ENCODE measurements around the gene TRERF1. TPM values are rescaled to one million over a fixed set of nuclear protein-coding genes. Genes with fewer than 3 reads are reported as not detected.

TRERF1 gene, protein sequence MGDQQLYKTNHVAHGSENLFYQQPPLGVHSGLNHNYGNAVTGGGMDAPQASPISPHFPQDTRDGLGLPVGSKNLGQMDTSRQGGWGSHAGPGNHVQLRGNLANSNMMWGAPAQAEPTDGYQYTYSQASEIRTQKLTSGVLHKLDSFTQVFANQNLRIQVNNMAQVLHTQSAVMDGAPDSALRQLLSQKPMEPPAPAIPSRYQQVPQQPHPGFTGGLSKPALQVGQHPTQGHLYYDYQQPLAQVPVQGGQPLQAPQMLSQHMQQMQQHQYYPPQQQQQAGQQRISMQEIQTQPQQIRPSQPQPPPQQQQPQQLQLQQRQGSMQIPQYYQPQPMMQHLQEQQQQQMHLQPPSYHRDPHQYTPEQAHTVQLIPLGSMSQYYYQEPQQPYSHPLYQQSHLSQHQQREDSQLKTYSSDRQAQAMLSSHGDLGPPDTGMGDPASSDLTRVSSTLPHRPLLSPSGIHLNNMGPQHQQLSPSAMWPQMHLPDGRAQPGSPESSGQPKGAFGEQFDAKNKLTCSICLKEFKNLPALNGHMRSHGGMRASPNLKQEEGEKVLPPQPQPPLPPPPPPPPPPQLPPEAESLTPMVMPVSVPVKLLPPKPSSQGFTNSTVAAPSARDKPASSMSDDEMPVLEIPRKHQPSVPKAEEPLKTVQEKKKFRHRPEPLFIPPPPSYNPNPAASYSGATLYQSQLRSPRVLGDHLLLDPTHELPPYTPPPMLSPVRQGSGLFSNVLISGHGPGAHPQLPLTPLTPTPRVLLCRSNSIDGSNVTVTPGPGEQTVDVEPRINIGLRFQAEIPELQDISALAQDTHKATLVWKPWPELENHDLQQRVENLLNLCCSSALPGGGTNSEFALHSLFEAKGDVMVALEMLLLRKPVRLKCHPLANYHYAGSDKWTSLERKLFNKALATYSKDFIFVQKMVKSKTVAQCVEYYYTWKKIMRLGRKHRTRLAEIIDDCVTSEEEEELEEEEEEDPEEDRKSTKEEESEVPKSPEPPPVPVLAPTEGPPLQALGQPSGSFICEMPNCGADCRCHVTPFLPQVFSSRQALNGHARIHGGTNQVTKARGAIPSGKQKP (N-terminal part only)
- 1 to 10 TPM; 2.1 to 3.1 (median 2.5) TPM for total RNA-seq
- polyA plus RNA-seq, result 1.2 TPM
- long read RNA-seq, donor 1, partial matches to known transcripts, result 2 of 7 reads
- long read RNA-seq, donor 1, other reads (novel, unspliced or antisense), result 5 of 7 reads
- long read RNA-seq, donor 2, result 0 reads
- long read RNA-seq, donor 3, partial matches to known transcripts, result 0 of 3 reads
- long read RNA-seq, donor 3, other reads (novel, unspliced or antisense), result 3 of 3 reads
- long read RNA-seq, donor 4, partial matches to known transcripts, result 1 of 1 reads
- long read RNA-seq, donor 4, other reads (novel, unspliced or antisense), result 0 of 1 reads

- no peaks in the 10 kb centered on the region for H3K9me3 ChIP-seq (ENCODE audit: control insufficient read depth, low read length)
- H3K27me3 ChIP-seq (ENCODE audit: control insufficient read depth, insufficient read depth), result no peaks in the 10 kb centered on the region
- peak within 1 kb of the TSS; percentile 69 for H3K27ac ChIP-seq (ENCODE audit: low read length)
- H3K4me3 ChIP-seq (ENCODE audit: low read length), result peak within 1 kb of the TSS; percentile 78
- ATAC-seq (peak in 1 of 2 donors; percentile 9), DNase-seq (peak; percentile 57 to 83 (median 80))
- WGBS, result under 1% methylated on average over 36 of the region's 36 CpGs
- intact Hi-C loops (cut with DNase I), result loop anchor here in 2 of 4 donors (5.0 kb wide), 2 partner anchors 84 to 86 kb away; no protein-coding TSS in a partner anchor
- no peaks in the 10 kb centered on the region for H3K4me1 ChIP-seq (ENCODE audit: control insufficient read depth, insufficient read depth, low read length)
Measured at GRCh38 chr6:42451333-42452170, at the start of gene TRERF1. TSS of gene TRERF1 (minus strand) at chr6:42451926. CDS start at chr6:42269590, 182,336 bp downstream.

- intact Hi-C loops (cut with DNase I), result no loop called here
- Histone ChIP-seq H3K27ac (ENCODE audit: low read length) (no peak overlapping the region), H3K4me3 (ENCODE audit: low read length) (no peak overlapping the region), H3K9me3 (ENCODE audit: control insufficient read depth, low read length) (no peaks in the 10 kb centered on the region), H3K4me1 (ENCODE audit: control insufficient read depth, insufficient read depth, low read length) (peaks cover 2% of the 10 kb centered on the region), H3K27me3 (ENCODE audit: control insufficient read depth, insufficient read depth) (no peaks in the 10 kb centered on the region)
- ATAC-seq (no peak), DNase-seq (peak; percentile 24 to 84 (median 68))
- 71% methylated on average over 7 of the region's 7 CpGs for WGBS
Measured at GRCh38 chr6:42498473-42499128, 46.9 kb upstream of the TRERF1 start.

GRCh38 chr6:42493914-42494539 is 42.3 kb upstream of the TRERF1 start:
- no peak for DNase-seq
- ATAC-seq, result no peak
- Histone ChIP-seq H3K27ac (ENCODE audit: low read length) (no peak overlapping the region), H3K4me3 (ENCODE audit: low read length) (no peak overlapping the region), H3K27me3 (ENCODE audit: control insufficient read depth, insufficient read depth) (no peaks in the 10 kb centered on the region), H3K9me3 (ENCODE audit: control insufficient read depth, low read length) (no peaks in the 10 kb centered on the region), H3K4me1 (ENCODE audit: control insufficient read depth, insufficient read depth, low read length) (peaks cover 2% of the 10 kb centered on the region)
- intact Hi-C loops (cut with DNase I), result no loop called here
- 89% methylated on average over 14 of the region's 14 CpGs for WGBS

DNA sequence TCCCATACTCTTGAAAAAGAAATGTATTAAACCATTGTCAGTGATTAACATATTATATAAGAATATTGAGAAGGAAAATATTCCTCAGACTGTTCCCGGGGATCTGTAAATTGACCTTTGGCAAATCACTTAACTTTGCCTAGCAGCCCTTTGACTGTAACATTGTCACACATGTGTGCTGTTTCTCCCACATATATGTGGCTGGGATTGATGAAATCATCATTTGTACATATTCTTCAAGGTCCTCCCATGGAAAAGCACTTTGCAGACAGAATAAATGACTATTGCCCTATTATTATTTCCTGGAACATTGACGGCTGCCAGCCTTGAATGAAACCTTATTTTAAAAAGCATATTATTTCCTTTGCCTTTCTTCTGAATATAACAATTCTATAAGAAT is 36.4 kb upstream of the TRERF1 start:
- no peaks in the 10 kb centered on the region for H3K27me3 ChIP-seq (ENCODE audit: control insufficient read depth, insufficient read depth)
- intact Hi-C loops (cut with DNase I), result no loop called here
- no peaks in the 10 kb centered on the region for H3K9me3 ChIP-seq (ENCODE audit: control insufficient read depth, low read length)
- no peak overlapping the region for H3K4me3 ChIP-seq (ENCODE audit: low read length)
- DNase-seq, result no peak
- H3K4me1 ChIP-seq (ENCODE audit: control insufficient read depth, insufficient read depth, low read length), result no peaks in the 10 kb centered on the region
- no peak overlapping the region for H3K27ac ChIP-seq (ENCODE audit: low read length)
- 88% methylated on average over 2 of the region's 2 CpGs for WGBS
- no peak for ATAC-seq

DNA sequence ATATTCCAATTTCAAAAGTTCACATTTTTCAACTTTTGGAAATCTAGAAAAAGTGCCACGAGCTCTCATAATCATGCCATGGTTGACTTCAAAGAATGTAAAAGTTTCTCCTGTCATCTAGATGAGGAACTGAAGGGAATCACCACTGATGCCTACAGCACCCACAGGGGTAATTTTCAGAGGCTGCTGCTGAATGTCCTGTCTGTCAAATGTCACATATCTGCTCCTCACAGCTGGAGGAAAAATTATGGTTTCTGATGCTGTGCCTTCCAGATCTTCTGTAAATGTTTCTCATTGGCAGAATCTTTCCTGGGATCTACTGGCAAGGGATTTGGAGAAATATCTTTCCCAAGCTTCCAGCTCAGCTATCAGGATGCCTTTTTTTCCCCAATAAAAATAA is 32.5 kb upstream of the TRERF1 start:
- Histone ChIP-seq H3K4me1 (ENCODE audit: control insufficient read depth, insufficient read depth, low read length) (no peaks in the 10 kb centered on the region), H3K9me3 (ENCODE audit: control insufficient read depth, low read length) (no peaks in the 10 kb centered on the region), H3K4me3 (ENCODE audit: low read length) (no peak overlapping the region), H3K27ac (ENCODE audit: low read length) (no peak overlapping the region), H3K27me3 (ENCODE audit: control insufficient read depth, insufficient read depth) (no peaks in the 10 kb centered on the region)
- ATAC-seq, result no peak
- no peak for DNase-seq
- intact Hi-C loops (cut with DNase I), result no loop called here
- WGBS, result 93% methylated on average over 1 of the region's 1 CpG

- intact Hi-C loops (cut with DNase I), result no loop called here
- no peak overlapping the region for H3K27ac ChIP-seq (ENCODE audit: low read length)
Measured at GRCh38 chr6:42482174-42482573, 30.4 kb upstream of the TRERF1 start.

DNA sequence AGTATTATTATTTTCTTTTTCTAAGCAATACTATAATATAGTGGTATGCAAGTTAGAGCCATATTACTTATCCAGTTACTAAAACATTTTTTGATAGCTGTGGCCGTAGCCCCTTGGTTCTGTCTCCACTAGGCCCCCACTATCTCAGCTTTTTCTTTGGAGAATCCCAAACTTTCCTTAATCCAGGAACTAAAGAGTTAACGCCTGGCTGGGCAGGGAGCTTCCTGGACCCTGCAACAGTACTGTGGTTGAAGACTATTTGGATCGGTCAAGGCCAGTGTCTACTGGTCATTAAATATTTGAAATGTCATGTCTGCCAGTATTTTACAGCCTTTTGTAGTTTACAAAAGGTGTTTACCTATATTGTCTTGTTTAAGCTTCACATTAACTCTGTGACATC is 20.0 kb upstream of the TRERF1 start:
- ATAC-seq (no peak), DNase-seq (no peak)
- H3K4me1 ChIP-seq (ENCODE audit: control insufficient read depth, insufficient read depth, low read length), result no peaks in the 10 kb centered on the region
- peaks cover 2% of the 10 kb centered on the region for H3K9me3 ChIP-seq (ENCODE audit: control insufficient read depth, low read length)
- intact Hi-C loops (cut with DNase I), result no loop called here
- 64% methylated on average over 3 of the region's 3 CpGs for WGBS
- H3K27me3 ChIP-seq (ENCODE audit: control insufficient read depth, insufficient read depth), result no peaks in the 10 kb centered on the region
- H3K27ac ChIP-seq (ENCODE audit: low read length), result no peak overlapping the region
- H3K4me3 ChIP-seq (ENCODE audit: low read length), result no peak overlapping the region

More at GRCh38 chr6:42482174-42482573, 30.4 kb upstream of the TRERF1 start:
- no peaks in the 10 kb centered on the region for H3K4me1 ChIP-seq (ENCODE audit: control insufficient read depth, insufficient read depth, low read length)
- DNase-seq (no peak), ATAC-seq (no peak)
- H3K4me3 ChIP-seq (ENCODE audit: low read length), result no peak overlapping the region
- H3K27me3 ChIP-seq (ENCODE audit: control insufficient read depth, insufficient read depth), result no peaks in the 10 kb centered on the region
- H3K9me3 ChIP-seq (ENCODE audit: control insufficient read depth, low read length), result no peaks in the 10 kb centered on the region
- WGBS, result 63% methylated on average over 1 of the region's 1 CpG

DNA sequence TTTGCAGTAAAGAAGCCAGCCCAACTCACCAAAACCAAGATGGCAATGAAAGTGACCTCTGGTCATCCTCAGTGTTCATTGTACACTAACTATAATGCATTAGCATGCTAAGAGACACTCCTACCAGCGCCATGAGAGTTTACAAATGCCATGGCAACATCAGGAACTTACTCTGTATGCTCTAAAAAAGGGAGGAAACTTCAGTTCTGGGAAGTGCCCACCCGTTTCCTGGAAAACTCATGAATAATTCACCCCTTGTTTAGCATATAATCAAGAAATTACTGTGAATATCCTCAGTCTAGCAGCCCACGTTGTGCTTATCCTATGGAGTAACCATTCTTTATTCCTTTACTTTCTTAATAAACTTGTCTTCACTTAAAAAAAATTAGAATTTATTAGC is 19.4 kb upstream of the TRERF1 start:
- DNase-seq (no peak), ATAC-seq (no peak)
- no peak overlapping the region for H3K27ac ChIP-seq (ENCODE audit: low read length)
- no peaks in the 10 kb centered on the region for H3K4me1 ChIP-seq (ENCODE audit: control insufficient read depth, insufficient read depth, low read length)
- peaks cover 2% of the 10 kb centered on the region for H3K9me3 ChIP-seq (ENCODE audit: control insufficient read depth, low read length)
- intact Hi-C loops (cut with DNase I), result no loop called here
- no peak overlapping the region for H3K4me3 ChIP-seq (ENCODE audit: low read length)
- WGBS, result 71% methylated on average over 3 of the region's 3 CpGs
- H3K27me3 ChIP-seq (ENCODE audit: control insufficient read depth, insufficient read depth), result no peaks in the 10 kb centered on the region

DNA sequence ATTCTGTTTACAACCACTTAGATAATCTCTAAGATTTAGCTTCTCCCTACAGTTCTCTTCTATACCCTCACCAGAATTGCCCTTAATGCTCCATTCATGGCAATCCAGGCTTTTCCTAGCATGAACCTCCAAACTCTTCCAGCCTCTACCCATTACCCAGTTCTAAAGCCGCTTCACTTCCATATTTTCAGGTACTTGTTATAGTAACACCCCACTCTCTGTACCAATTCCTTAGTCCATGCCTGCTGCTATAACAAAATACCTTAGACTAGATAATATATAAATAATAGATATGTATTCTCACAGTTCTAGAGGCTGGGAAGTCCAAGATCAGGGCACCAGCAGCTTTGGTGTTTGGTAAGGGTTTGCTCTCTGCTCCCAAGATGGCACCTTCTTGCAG is 16.5 kb upstream of the TRERF1 start:
- no peak for ATAC-seq
- WGBS, result 99% methylated on average over 1 of the region's 1 CpG
- intact Hi-C loops (cut with DNase I), result no loop called here

More for the DNA sequence above, 16.5 kb upstream of the TRERF1 start:
- H3K9me3 ChIP-seq (ENCODE audit: control insufficient read depth, low read length), result peaks cover 2% of the 10 kb centered on the region
- no peak overlapping the region for H3K4me3 ChIP-seq (ENCODE audit: low read length)
- H3K4me1 ChIP-seq (ENCODE audit: control insufficient read depth, insufficient read depth, low read length), result no peaks in the 10 kb centered on the region
- no peaks in the 10 kb centered on the region for H3K27me3 ChIP-seq (ENCODE audit: control insufficient read depth, insufficient read depth)
- no peak for DNase-seq
- H3K27ac ChIP-seq (ENCODE audit: low read length), result no peak overlapping the region
